D721Med (cell line): ENCODE measurements around the gene ZNF689.

Experiments used
- DNase-seq: peaks from one replicate; pipeline ENCODE4 v3.0.0; 2011; ENCODE audit warnings: low spot score; ENCODE audit not compliant: insufficient read length
- FAIRE-seq: peaks from 2 replicates; lab custom pipeline; 2011; peaks lifted over from hg19 to GRCh38; lab: Jason Lieb, UNC
- CTCF ChIP-seq: IDR thresholded peaks from 2 replicates; pipeline ENCODE4 v1.5.1; 2012; ENCODE audit warnings: mild to moderate bottlenecking, control low read depth; ENCODE audit not compliant: insufficient read depth; ENCODE audit errors: missing control alignments

Gene ZNF689

GRCh38 chr16:30609926-30610839 is at the start of gene ZNF689:
TSS of gene ZNF689 (minus strand) at chr16:30610389. CDS start at chr16:30610041, 348 bp downstream.
- TF ChIP-seq CTCF, result no peak
- DNase-seq (peak; percentile 87), FAIRE-seq (no peak)

GRCh38 chr16:30658731-30659506 is 48.7 kb upstream of the ZNF689 start:
- FAIRE-seq, result no peak
- DNase-seq, result no peak
- TF ChIP-seq CTCF, result no peak

- no peak for FAIRE-seq
- peak; percentile 69 for DNase-seq
- peak; percentile 72 for TF ChIP-seq CTCF
Observed at GRCh38 chr16:30657866-30658730, 47.9 kb upstream of the ZNF689 start, which contains the start of gene FBRS. TSS of gene FBRS (plus strand) at chr16:30658431. CDS start at chr16:30659519, 1,088 bp downstream.

GRCh38 chr16:30656974-30657865 is 47.0 kb upstream of the ZNF689 start:
- FAIRE-seq (no peak), DNase-seq (no peak)
- no peak for TF ChIP-seq CTCF

- DNase-seq (no peak), FAIRE-seq (no peak)
- no peak for TF ChIP-seq CTCF
Observed at GRCh38 chr16:30656388-30656787, 46.2 kb upstream of the ZNF689 start.
